Tibial artery (tissue), 4 donors: ENCODE results near the gene TMEM273.

Experiments
- DNase-seq, 2 donors: peaks; one replicate each; pipeline ENCODE4 v3.0.0-alpha.2; 2019
- H3K27ac ChIP-seq, 2 donors: fragments of 200-600 bp; sonication (generic) in 1 of 2; 1 replicate in 1 of 2; 2 replicates in 1 of 2; pipeline ENCODE4 v1.5.1; 2018 to 2019; ENCODE audit warnings: mild to moderate bottlenecking in 1 of 2
- H3K27me3 ChIP-seq, 2 donors: fragments of 200-600 bp; sonication (generic) in 1 of 2; one replicate each; pipeline versions ENCODE4 v1.5.1 to v1.6.0; 2016 to 2019
- H3K36me3 ChIP-seq, 3 donors: fragments of 200-600 bp; sonication (generic) in 2 of 3; one replicate each; pipeline ENCODE4 v1.5.1; 2016 to 2019; ENCODE audit warnings: mild to moderate bottlenecking in 2 of 3
- H3K4me1 ChIP-seq, 4 donors: fragments of 200-600 bp; sonication (generic) in 2 of 4; 1 replicate in 3 of 4; 2 replicates in 1 of 4; pipeline ENCODE4 v1.5.1; 2016 to 2019
- H3K4me3 ChIP-seq, 2 donors: fragments of 200-600 bp; sonication (generic) in 1 of 2; 1 replicate in 1 of 2; 2 replicates in 1 of 2; pipeline ENCODE4 v1.5.1; 2018 to 2019; ENCODE audit warnings: mild to moderate bottlenecking in 2 of 2
- H3K9me3 ChIP-seq, 3 donors: fragments of 200-600 bp; sonication (generic) in 1 of 3; one replicate each; pipeline ENCODE4 v1.5.1; 2016 to 2019
- intact Hi-C: fragments of 100-400 bp; cut with DNase I; formaldehyde crosslinking; loops from one replicate; pipeline ENCODE4 v1.15.0; 2023; ENCODE audit warnings: low total_unique reads
- TF ChIP-seq, protein P1 (sequence below), 2 experiments: fragments of 200-600 bp in 1 of 2; fragments of 450-650 bp in 1 of 2; IDR thresholded peaks; one replicate each; pipeline ENCODE4 v1.5.1; 2017 to 2019; ENCODE audit warnings: antibody characterized with exemption in 2 of 2, mild to moderate bottlenecking in 1 of 2, moderate library complexity in 1 of 2

Gene TMEM273

DNA sequence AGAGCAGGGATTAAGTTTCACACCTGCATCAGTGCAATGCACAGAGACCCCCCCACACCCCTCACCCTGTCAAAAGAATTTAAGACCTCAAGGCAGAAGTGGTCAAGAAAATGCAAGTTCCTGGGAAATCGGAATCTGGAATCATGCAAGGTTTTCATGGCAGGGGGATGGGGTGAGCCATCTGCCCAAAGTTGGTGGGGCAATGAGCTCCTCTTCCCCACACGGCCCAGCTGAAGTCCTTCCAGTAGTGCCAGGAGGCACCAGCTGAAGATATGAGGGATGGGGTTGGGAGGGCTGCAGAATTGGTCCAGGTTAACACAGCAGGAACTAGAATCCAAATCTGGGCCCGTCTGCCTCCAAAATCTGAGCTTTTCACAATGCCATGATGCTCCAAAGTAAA is 25.0 kb upstream of the TMEM273 start:
- Histone ChIP-seq H3K27me3 (no peaks in the 10 kb centered on the region), H3K36me3 (no peaks in the 10 kb centered on the region), H3K4me1 (no peaks in the 10 kb centered on the region), H3K4me3 (no peak overlapping the region), H3K27ac (no peak overlapping the region), H3K9me3 (no peaks in the 10 kb centered on the region)
- TF ChIP-seq, protein P1, sequence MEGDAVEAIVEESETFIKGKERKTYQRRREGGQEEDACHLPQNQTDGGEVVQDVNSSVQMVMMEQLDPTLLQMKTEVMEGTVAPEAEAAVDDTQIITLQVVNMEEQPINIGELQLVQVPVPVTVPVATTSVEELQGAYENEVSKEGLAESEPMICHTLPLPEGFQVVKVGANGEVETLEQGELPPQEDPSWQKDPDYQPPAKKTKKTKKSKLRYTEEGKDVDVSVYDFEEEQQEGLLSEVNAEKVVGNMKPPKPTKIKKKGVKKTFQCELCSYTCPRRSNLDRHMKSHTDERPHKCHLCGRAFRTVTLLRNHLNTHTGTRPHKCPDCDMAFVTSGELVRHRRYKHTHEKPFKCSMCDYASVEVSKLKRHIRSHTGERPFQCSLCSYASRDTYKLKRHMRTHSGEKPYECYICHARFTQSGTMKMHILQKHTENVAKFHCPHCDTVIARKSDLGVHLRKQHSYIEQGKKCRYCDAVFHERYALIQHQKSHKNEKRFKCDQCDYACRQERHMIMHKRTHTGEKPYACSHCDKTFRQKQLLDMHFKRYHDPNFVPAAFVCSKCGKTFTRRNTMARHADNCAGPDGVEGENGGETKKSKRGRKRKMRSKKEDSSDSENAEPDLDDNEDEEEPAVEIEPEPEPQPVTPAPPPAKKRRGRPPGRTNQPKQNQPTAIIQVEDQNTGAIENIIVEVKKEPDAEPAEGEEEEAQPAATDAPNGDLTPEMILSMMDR (IDR thresholded peaks at IDR 0.05) = no peak
- intact Hi-C loops = no loop called here
- DNase-seq = no peak

DNA sequence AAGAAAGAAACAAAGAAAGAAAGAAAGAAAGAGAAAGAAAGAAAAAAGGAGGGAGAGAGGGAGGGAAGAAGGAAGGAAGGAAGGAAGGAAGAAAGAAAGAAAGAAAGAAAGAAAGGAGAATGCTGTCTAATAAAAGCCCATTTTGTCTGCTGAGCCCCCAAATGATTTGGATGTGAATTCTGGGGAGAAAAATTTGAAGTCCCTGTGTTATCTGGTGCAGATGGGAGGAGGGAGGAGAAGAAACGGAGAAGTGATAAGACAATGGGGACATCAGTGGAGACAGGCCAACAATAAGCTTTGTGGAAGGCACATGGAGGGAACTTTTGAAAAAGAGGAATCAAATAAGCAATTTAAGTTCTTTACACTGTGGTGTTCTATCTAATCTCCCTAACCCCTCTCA is 24.6 kb upstream of the TMEM273 start:
- Histone ChIP-seq H3K4me1 (no peaks in the 10 kb centered on the region), H3K36me3 (no peaks in the 10 kb centered on the region)
- intact Hi-C loops = no loop called here

GRCh38 chr10:49212076-49212475 is 23.9 kb upstream of the TMEM273 start:
- H3K4me1 ChIP-seq = no peaks in the 10 kb centered on the region
- H3K27me3 ChIP-seq = no peaks in the 10 kb centered on the region
- DNase-seq = no peak
- no peak overlapping the region for H3K4me3 ChIP-seq
- no peaks in the 10 kb centered on the region for H3K36me3 ChIP-seq
- H3K9me3 ChIP-seq = no peaks in the 10 kb centered on the region
- intact Hi-C loops = no loop called here
- H3K27ac ChIP-seq = no peak overlapping the region
- TF ChIP-seq, protein P1 (IDR thresholded peaks at IDR 0.05) = no peak

More for the DNA sequence above, 24.6 kb upstream of the TMEM273 start:
- H3K27me3 ChIP-seq = no peaks in the 10 kb centered on the region
- TF ChIP-seq, protein P1 (IDR thresholded peaks at IDR 0.05) = no peak
- H3K4me3 ChIP-seq = no peak overlapping the region
- H3K27ac ChIP-seq = no peak overlapping the region
- no peak for DNase-seq
- no peaks in the 10 kb centered on the region for H3K9me3 ChIP-seq

- no peaks in the 10 kb centered on the region for H3K36me3 ChIP-seq
- no peak overlapping the region for H3K27ac ChIP-seq
- H3K4me3 ChIP-seq = no peak overlapping the region
- intact Hi-C loops = no loop called here
- TF ChIP-seq, protein P1 (IDR thresholded peaks at IDR 0.05) = no peak
- no peaks in the 10 kb centered on the region for H3K27me3 ChIP-seq
- no peaks in the 10 kb centered on the region for H3K9me3 ChIP-seq
- H3K4me1 ChIP-seq = no peaks in the 10 kb centered on the region
- DNase-seq = no peak
Observed at GRCh38 chr10:49208996-49209395, 20.8 kb upstream of the TMEM273 start.

- Histone ChIP-seq H3K27me3 (no peaks in the 10 kb centered on the region), H3K4me1 (no peaks in the 10 kb centered on the region), H3K9me3 (no peaks in the 10 kb centered on the region), H3K4me3 (no peak overlapping the region), H3K27ac (no peak overlapping the region), H3K36me3 (no peaks in the 10 kb centered on the region)
- intact Hi-C loops = no loop called here
- no peak for DNase-seq
- TF ChIP-seq, protein P1 (IDR thresholded peaks at IDR 0.05) = no peak
Observed at GRCh38 chr10:49207936-49208487, 19.8 kb upstream of the TMEM273 start.

DNA sequence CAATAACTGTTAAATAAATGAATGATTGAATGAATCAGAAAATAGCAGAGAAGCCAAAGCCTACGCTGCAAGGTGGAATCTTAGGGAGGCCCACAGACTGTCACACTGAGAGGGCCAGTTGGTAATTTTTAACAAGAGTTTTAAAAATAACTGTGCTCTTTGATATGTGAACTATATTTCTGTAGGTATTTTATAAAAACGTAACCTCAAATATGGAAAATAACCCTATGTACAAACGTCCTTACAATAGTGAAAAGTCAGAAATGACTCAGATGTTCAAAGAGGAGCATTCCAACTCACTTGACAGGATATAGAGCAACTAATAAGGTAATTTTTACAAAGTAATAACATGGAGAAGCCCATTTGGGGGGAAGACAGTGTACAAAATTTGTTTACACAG is 18.9 kb upstream of the TMEM273 start:
- H3K27me3 ChIP-seq = no peaks in the 10 kb centered on the region
- H3K9me3 ChIP-seq = no peaks in the 10 kb centered on the region
- no peaks in the 10 kb centered on the region for H3K36me3 ChIP-seq
- no peaks in the 10 kb centered on the region for H3K4me1 ChIP-seq
- intact Hi-C loops = no loop called here
- no peak for DNase-seq
- TF ChIP-seq, protein P1 (IDR thresholded peaks at IDR 0.05) = no peak
- no peak overlapping the region for H3K4me3 ChIP-seq
- no peak overlapping the region for H3K27ac ChIP-seq
